Endometrium (tissue), 2 donors: Measurements from ENCODE around the gene UBE2C.
"Not testable (repeated sequence)": the region's sequence is repeated elsewhere in the genome, so short reads cannot be mapped to it uniquely, and the experiment has no call there.

Experiments
- FAIRE-seq: peaks from 2 replicates; lab custom pipeline; 2012; peaks lifted over from hg19 to GRCh38; lab: Jason Lieb, UNC
- donor health status: control.
- donor health status: control.

The UBE2C gene

DNA sequence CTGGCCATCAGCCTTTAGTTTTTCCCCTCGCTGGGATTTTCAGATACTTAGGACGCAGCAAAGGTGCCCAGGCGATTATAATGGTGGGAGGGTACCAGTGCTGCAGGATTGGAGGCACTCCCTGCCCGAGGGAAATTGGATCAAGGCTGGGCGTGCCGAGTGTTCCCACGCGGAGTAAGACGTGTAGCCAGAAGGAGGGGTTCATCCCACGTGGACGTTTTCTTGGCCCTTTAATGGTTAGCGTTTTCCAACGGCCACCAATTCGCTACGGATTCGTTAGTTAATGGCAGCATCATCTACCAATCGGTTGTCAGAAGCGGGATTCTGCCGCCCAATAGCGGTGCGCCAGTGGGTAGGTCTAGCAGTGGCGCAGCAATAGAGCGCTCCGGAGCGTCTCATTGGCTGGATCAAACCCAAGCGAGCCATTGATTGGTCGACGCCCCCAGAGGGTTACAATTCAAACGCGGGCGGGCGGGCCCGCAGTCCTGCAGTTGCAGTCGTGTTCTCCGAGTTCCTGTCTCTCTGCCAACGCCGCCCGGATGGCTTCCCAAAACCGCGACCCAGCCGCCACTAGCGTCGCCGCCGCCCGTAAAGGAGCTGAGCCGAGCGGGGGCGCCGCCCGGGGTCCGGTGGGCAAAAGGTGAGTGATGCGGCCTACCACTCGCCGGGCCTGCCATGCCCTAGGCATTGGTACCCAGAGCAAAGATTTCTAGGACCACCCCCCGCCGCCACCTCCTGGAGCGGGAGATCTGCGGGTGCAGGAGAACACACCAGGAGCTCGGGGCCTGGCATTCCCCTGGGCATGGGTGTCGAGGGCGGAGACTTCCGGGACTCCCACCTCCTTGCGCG lies at the start of gene UBE2C:
TSS of gene UBE2C (plus strand) at position 488 of the 849 bp plus-strand sequence. CDS start at position 540, 52 bp downstream.
- FAIRE-seq: peak; percentile 97

- FAIRE-seq: not testable (repeated sequence)
Observed at GRCh38 chr20:45764618-45765282, 47.7 kb upstream of the UBE2C start.

DNA sequence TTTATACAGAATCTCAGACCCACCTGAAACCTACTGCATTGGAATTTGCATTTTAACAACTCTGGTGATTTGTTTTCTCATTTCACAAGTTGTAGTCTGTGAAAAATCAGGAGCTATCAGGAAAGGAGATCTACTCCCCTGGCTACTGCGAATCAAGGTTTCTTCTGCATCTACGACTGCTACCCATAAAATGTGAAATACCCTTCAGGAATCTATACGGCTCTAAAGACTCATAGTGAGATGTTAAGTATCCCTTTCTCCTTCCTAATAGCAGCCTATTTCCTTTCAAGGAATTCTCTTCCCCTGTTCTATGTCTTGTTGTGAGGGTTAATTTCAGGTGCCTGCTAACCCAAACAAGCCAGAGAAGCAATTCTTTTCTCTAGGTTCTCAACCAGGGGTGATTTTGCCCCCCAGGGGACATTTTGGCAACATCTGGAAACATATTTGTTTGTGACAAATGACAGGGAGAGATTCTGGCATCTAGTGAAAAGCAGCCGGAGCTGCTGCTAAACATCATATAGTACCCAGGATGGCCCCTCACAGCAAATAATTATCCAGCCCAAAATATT lies 47.1 kb upstream of the UBE2C start:
- no peak for FAIRE-seq

DNA sequence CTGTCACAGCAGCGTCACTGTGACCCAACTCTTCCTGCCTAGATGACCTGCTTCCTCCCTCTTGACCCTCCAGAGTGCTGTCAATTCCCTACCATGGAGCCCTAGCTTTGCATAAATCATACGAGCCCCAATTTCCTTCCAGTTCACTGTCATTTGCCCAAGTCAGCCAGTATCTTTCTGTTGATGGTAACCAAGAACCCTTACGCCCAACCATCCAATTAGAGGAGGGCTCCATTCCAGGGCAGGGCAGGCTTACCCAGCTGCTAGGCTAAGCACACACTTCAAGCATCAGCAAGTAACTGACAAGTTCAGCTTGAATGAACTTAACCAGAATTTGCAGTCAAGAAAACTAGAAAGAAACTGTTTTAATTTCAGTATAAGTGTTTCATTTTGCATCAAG lies 46.5 kb upstream of the UBE2C start:
- FAIRE-seq: no peak

DNA sequence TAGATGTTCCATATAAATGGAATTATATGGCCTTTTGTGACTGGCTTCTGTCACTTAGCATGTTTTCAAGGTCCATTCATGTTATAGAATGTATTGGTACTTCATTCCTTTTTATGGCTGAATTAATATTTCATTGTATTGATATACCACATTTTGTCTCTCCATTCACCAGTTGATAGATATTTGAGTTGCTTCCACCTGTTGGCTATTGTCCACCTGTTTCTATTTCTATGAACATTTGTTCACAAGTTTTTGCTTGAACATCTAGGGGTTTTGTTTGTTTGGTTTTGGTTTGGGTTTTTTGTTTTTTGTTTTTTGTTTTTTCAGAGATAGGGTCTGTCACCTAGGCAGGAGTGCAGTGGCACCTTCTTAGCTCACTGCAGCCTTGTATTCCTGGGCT lies 44.0 kb upstream of the UBE2C start:
- no peak for FAIRE-seq

- peak; percentile 82 for FAIRE-seq
Observed at GRCh38 chr20:45771182-45771759, 41.2 kb upstream of the UBE2C start.

- no peak for FAIRE-seq
Observed at GRCh38 chr20:45772693-45773092, 39.8 kb upstream of the UBE2C start.

DNA sequence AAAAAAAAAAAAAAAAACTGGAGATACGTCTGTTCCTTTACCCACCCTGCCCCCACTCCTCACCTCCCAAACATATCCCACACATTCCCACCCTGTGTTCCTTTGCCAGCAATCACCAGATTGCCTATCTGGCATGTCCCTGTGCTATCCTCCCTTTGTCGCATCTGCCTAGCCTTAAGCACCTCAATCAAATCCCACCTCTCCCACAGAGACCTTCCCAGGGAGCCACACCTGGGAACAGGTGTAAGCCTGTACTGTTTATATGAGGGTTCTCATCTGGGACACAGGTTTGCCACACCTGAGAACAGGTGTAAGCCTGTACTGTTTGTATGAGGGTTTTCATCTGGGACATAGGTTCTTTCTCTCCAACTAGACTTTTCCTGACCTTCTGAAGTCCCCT lies 37.5 kb upstream of the UBE2C start:
- FAIRE-seq: no peak

- FAIRE-seq: no peak
Observed at GRCh38 chr20:45775411-45775810, 37.0 kb upstream of the UBE2C start.

GRCh38 chr20:45776931-45777330 lies 35.5 kb upstream of the UBE2C start:
- no peak for FAIRE-seq

- FAIRE-seq: no peak
Observed at GRCh38 chr20:45779011-45779915, 33.2 kb upstream of the UBE2C start.

DNA sequence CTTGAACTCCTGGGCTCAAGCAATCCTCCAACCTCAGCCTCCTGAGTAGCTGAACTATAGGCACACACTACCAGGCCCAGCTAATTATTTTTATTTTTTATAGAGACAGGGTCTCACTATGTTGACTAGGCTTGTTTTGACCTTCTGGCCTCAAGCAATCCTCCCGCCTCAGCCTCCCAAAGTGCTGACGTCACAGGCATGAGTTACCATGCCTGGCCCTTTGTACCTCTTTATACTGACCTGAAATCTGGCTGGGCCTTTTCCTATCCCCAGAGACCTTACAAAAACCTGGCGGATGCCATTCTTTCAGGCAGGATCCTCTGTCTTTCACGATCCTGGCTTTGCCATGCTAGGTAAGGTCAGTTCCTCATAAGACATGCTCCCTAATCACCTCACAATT lies 32.3 kb upstream of the UBE2C start:
- FAIRE-seq: no peak

- FAIRE-seq: no peak
Observed at GRCh38 chr20:45781391-45781931, 31.0 kb upstream of the UBE2C start.

GRCh38 chr20:45782890-45783289 lies 29.6 kb upstream of the UBE2C start:
- FAIRE-seq: no peak

- FAIRE-seq: no peak
Observed at GRCh38 chr20:45783656-45784294, 28.7 kb upstream of the UBE2C start.

GRCh38 chr20:45788351-45788750 lies 24.1 kb upstream of the UBE2C start:
- no peak for FAIRE-seq

DNA sequence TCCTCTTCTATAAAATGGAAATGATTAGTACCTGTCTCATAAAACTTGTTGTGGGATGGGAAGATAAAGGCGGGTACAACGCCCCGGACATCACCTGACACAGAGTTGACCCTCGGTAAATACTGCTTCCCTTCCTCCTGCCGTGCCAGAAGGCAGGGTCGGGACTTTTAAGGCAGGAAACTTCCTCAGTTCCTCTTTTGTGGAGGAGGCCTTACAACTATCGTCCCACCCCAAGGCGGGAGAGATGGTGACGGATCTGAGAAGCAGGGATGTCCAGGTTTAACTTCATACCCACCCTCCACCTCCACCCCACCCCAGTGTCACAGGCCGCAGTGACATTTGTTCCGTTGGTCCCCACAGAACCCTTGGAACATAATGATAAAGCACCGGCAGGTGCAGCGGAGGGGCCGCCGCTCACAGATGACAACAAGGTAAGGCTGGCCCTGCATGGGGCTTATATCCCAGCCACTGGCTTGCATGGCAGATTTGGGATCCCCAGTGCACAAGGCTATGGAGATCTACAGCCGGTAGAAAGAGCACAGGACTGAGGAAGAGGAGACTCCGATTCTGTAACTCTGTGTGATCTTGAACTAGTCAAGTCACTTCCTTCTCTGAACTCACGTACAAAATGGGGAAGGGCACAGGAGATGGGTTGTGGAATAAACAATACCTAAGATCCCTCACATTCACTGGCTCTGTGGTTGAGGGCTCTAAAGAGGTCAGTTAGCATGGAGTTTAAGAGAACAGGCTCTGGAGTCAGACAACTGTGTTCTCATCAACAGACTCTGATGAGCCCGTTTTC lies 19.9 kb upstream of the UBE2C start:
- no peak for FAIRE-seq

- FAIRE-seq: no peak
Observed at GRCh38 chr20:45796337-45797065, 15.9 kb upstream of the UBE2C start.

DNA sequence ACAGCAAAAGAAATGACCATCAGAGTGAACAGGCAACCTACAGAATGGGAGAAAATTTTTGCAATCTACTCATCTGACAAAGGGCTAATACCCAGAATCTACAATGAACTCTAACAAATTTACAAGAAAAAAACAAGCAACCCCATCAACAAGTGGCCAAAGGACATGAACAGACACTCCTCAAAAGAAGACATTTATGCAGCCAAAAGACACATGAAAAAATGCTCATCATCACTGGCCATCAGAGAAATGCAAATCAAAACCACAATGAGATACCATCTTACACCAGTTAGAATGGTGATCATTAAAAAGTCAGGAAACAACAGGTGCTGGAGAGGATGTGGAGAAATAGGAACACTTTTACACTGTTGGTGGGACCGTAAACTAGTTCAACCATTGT lies 14.9 kb upstream of the UBE2C start:
- FAIRE-seq: not testable (repeated sequence)
